ENCODE data around the gene ITPR3.

The ITPR3 gene

DNA sequence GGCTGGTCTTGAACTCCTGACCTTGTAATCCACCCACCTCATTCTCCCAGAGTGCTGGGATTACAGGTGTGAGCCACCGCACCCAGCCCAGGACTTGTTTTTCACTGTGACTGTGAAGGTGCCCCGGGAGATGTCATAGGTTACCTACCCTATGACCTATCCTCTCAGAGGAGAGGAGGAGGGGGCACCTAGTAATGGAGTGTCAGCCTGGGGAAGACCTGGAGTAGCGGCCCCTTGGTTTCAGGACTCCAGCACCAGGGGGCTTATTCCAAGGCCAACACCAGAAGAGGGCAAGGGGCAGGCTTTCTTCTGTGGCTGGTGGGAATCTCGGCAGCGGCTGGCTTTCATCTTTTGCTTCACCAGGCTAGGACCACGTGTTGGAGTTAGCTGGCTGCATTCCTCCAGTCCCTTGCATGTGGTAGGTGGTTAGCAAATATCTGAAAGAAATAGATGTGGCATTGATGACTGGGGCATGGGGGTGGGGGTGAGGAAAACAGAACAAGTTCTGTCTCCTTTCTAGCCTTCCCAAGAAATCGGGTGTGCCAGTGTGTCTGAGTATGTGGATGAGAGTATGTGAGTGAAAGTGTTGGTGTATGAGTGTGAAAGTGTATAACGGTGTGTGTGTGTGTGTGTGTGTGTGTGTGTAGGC lies 7.9 kb upstream of the ITPR3 start:
- DNase-seq (ENCODE audit: low read depth): no peak
- H3K4me3 ChIP-seq (ENCODE audit: low read depth, low read length): no peak overlapping the region
- TF ChIP-seq, protein P1, sequence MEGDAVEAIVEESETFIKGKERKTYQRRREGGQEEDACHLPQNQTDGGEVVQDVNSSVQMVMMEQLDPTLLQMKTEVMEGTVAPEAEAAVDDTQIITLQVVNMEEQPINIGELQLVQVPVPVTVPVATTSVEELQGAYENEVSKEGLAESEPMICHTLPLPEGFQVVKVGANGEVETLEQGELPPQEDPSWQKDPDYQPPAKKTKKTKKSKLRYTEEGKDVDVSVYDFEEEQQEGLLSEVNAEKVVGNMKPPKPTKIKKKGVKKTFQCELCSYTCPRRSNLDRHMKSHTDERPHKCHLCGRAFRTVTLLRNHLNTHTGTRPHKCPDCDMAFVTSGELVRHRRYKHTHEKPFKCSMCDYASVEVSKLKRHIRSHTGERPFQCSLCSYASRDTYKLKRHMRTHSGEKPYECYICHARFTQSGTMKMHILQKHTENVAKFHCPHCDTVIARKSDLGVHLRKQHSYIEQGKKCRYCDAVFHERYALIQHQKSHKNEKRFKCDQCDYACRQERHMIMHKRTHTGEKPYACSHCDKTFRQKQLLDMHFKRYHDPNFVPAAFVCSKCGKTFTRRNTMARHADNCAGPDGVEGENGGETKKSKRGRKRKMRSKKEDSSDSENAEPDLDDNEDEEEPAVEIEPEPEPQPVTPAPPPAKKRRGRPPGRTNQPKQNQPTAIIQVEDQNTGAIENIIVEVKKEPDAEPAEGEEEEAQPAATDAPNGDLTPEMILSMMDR (IDR thresholded peaks at IDR 0.05; ENCODE audit: low read depth, low read length, missing control alignments): no peak

DNA sequence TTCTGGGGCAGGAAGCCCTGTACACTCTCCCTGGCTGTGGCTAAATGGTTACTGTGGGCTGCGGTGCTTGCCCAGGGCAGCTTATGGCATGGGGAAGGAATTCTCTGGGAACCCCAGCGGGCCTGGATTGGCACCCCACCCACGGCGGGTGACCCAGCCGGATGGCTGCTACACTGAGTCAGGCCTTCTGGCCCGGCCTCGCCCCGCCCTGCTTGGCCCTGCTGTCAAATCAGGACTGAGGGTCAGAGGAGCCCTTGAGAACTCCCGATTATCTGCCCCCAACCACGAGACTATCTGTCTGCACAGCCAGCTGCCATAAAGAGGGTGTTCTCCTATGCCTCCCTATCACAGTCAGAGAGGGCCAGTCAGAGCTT lies 7.3 kb upstream of the ITPR3 start:
- TF ChIP-seq, protein P1 (IDR thresholded peaks at IDR 0.05; ENCODE audit: low read depth, low read length, missing control alignments): no peak
- H3K4me3 ChIP-seq (ENCODE audit: low read depth, low read length): no peak overlapping the region
- DNase-seq (ENCODE audit: low read depth): no peak

- DNase-seq (ENCODE audit: low read depth): no peak
These were observed 5.0 kb upstream of the ITPR3 start for GRCh38 chr6:33616113-33616512.

DNA sequence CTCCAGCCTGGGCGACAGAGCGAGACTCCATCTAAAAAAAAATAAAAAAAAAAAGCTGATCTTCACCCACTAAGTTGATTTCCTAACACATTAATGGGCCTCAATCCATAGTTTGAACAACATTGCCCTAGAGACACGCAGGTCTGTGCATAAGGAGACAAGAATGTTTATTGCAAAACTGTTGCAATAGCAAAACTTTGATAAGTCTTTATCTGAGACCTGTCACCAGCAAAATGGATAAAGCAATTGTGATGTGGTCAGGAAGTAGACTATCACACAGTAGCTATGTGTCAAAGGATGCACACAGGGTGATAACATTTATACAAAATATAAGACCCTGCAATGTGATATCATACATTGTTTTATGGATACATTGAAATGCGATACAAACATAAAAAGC lies 4.2 kb upstream of the ITPR3 start:
- TF ChIP-seq, protein P1 (IDR thresholded peaks at IDR 0.05; ENCODE audit: low read depth, low read length, missing control alignments): no peak
- DNase-seq (ENCODE audit: low read depth): no peak
- no peak overlapping the region for H3K4me3 ChIP-seq (ENCODE audit: low read depth, low read length)

More at GRCh38 chr6:33616113-33616512, 5.0 kb upstream of the ITPR3 start:
- TF ChIP-seq, protein P1 (IDR thresholded peaks at IDR 0.05; ENCODE audit: low read depth, low read length, missing control alignments): no peak
- H3K4me3 ChIP-seq (ENCODE audit: low read depth, low read length): no peak overlapping the region

GRCh38 chr6:33619166-33619840 lies 1.8 kb upstream of the ITPR3 start:
- no peak for DNase-seq (ENCODE audit: low read depth)
- H3K4me3 ChIP-seq (ENCODE audit: low read depth, low read length): no peak overlapping the region
- TF ChIP-seq, protein P1 (IDR thresholded peaks at IDR 0.05; ENCODE audit: low read depth, low read length, missing control alignments): no peak

DNA sequence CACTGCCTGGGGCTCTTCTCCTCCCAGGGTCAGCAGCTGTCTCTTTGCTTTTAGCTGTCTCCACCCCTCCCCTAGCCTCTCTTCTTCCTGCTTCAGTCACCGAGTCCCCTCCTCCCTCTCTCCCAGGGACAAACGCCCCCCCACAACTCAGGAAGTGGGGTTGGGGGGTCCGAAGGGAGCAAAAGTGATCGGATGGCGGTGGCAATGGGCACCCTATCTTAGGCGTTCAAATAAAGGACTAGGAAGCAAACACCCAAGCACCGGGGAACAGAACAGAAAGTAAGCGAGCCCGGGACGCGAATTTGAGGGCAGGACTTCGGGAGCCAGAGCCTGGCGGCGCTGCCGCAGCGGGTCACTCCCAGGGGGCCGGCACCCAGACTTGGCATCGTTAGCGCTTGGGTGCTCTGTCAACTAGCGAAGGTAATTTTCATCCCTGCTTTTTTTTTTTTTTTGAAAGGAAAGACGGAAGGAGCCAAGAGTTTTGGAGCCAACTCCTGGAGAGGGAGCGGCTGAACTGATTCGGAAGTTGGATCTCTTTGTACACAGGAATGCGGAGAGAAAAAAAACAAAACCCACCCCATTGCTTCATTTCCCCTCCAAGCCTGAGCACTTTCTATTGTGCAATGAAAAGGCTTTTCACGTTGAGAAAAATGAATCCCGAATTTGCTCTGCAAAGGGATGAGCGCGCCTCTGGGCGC lies 815 bp upstream of the ITPR3 start:
- DNase-seq (ENCODE audit: low read depth): no peak
- TF ChIP-seq, protein P1 (IDR thresholded peaks at IDR 0.05; ENCODE audit: low read depth, low read length, missing control alignments): no peak
- H3K4me3 ChIP-seq (ENCODE audit: low read depth, low read length): peak overlapping the region; percentile 66
